H4 (cell line): ENCODE measurements around the gene PSTPIP2. TPM values are rescaled to one million over a fixed set of nuclear protein-coding genes. Genes with fewer than 3 reads are reported as not detected.
"Not testable (repeated sequence)": the region's sequence is repeated elsewhere in the genome, so short reads cannot be mapped to it uniquely, and the experiment has no call there.

Experiments used
- DNase-seq: peaks from one replicate; pipeline ENCODE4 v3.0.0-alpha.2; 2015; ENCODE audit warnings: low spot score
- total RNA-seq: library from RNA; depleted of rRNA; stranded (reverse); fragments of >200 nt; shearing (Covaris generic); gene quantifications from 2 replicates; pipeline ENCODE4 v1.2.3, GENCODE V29; 2014

PSTPIP2 gene
- total RNA-seq, 1 experiment from 2014 or later = not detected

DNA sequence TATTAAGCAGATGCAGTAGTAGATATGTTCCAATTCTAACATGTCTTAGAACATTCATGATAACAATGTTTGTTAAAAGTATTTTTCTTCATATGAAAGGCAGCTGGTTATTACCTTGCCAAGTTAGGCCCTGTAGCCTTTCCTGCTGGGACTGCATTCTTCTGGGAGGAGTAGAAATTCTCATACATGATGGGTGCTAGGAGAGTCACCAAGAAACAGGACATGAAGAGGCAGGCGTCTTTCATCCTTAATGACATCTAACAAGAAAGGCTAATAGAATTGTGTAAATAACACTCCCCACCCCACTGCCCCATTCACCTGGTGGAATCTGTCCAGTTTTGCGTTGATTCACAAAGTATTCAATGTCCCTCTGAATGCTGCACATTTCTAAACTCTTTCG is 80.3 kb downstream of the PSTPIP2 start:
- no peak for DNase-seq

DNA sequence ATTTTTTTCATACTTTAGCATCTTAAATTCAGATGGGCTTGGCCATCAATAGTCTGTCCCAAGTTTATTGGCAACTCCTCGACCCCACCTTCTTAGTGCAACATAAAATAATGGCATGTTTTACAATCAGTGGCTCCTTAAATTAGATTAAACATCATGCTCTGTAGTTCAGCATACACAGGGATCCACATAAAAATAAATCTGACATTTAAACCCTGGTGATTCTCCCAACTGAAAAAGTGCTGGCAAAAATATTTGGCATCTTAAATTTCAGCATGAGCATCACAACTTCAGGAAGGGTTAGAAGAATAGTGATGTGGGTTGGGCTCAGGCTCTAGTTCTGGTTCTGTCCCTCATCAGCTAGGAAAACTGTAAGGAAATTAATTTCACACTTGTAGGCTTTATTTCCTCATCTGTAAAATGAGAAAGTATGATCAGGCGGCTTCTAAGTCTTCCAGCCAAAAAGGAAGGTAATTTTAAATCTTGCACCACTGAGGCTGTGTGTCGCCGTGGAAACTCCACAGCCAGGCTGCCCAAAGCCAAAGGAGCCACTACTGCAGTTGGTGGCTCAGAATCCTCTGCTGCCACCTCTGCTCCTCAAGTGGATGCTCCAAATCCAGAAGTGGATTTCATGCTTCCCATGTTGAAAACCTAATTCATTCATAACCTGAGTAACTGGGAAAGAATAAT is 87.4 kb downstream of the PSTPIP2 start:
- DNase-seq = no peak

DNA sequence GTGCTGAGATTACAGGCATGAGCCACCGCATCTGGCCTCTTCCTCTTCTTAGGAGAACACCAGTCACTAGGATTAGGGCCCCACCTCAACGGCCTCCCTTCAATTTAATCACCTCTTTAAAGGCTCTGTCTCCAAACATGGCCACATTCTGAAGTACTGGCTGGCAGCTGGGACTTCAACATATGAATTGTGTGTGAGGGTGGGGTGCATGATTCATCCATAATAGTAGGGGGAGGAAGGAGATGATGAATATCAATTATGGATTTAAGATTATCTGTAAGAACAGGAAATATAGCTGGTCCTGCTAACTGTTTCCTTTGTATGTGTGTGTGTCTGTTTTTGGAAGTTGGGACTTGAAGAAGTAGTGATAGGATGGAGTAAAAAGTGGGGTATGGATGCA is 90.2 kb downstream of the PSTPIP2 start:
- no peak for DNase-seq

DNA sequence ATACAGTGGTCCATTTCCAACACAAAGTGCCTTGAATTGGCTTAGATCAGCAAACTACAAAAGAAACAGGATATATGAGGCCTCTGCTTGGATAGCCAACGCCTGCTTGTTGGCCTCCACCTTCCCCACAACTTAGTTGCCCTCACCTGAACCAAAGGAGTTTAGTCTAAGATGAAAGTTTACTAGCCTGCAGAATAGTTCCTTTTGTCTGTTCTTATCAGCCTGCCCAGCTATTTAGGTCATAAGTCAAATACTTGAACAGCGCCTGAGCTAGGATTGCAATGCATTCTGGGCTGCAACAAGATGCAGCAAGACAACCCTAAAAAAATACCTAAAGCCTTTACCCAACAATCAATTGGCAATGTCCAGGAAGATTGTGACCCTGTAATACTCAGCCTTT is 91.8 kb downstream of the PSTPIP2 start:
- no peak for DNase-seq

DNA sequence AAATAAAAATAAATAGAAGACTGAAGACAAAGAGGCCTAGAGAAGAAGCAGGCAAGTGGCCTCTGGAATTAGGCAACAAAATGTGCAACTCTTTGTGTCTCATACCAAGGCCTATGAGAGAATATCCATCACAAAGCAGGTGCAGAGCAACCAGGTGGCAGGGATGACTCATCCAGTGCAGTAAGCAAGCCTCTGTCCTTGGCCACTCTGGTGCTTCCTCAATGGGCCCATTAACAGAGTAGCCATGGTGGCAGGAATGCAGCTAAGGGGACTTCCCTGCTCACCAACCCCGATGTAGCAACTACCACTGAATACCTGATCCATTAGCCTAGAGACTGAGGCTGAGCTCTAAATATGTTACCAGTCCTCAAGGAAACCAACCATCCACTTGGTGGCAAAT is 94.0 kb downstream of the PSTPIP2 start:
- DNase-seq = no peak

DNA sequence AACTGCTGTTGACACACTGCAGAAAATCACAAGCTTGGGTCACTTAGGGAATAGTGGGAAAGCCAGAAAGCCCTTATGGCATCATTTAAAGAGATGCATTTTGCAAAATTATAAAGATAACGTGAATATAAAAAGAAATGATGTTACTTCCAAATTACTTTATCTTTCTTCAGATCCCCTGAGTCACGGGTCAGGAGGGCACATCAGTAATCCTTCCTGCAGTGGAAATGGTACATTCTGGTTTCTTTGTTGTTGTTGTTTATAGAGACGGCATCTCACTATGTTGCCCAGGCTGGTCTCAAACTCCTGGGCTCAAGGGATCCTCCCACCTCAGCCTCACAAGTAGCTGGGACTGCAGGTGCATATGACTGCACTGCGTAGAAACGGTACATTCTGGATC is 95.1 kb downstream of the PSTPIP2 start:
- DNase-seq = no peak

DNA sequence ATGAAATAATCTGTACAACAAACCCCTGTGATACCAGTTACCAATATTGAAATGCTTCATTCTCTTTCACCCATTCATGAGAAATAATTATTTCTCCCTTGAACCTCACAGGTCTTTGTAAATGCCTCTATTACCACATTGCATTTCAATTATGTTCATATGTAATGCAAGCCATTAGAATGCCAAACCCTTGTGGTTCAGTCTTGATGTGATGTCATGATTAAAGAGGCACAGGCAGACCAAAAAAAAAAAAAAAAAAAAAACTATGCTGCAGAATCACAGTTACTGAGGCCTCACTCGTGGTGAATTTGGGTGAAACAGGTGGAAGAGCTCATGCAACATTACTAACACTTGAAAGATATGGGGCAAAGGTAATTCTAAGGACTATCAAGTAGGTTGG is 95.5 kb downstream of the PSTPIP2 start:
- DNase-seq = no peak

DNA sequence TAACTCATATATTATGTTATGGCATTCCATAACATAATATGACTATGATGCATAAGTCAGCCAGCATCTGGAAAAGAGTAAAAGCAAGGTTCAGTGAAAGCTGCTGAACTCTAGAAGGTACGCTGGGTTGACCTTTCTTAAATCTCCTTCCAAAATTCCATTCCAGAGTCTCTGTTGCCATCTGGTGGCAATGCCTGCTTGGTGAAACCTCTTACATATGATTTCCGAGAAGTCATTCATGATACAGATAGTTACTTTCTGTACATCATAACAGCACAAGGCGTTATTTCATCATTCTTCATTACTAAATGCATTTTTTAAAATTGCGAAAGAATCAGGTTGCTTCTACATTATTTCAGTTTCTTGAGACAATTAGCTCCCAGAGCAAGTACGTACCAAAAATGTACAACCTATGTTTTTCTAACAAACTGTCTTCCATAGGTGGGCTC is 97.9 kb downstream of the PSTPIP2 start:
- DNase-seq = peak; percentile 66

DNA sequence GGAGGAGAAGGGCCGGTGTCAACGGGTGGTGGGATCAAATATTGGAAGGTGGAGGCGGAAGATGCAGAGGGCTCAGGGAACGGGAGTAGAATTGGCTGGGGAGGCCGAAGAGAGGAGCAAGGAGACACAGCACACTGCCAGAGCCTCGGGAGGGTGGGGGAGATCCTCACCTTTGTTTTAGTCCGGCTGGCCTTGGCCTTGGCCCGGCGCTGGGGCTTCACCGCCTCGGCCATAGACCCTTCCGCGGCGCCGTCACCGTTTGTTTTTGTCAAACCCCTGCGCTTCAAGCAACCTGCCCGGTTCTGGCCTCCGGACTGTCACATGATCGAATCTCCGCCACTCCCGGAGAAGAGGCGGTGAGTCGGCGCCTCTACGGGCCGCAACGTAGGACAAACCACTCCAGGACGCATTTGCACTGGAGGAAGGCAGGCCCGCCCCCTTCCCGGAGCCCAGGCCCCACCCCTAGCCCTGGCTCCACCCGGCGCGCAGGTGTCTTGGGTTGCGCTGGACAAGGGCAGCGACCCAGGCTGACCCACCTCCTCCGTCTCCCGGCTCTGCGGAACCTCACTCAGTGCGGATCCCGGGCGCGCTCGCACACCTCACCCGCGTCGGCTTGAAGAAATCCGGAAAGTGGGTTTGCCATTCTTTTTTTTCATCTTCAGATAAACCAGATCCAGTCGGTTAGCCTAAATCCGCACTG is 104.9 kb downstream of the PSTPIP2 start, which contains the start of gene EPG5:
TSS of gene EPG5 (minus strand) at position 323 of the 700 bp plus-strand sequence. CDS start at position 233, 90 bp downstream.
- peak; percentile 92 for DNase-seq

DNA sequence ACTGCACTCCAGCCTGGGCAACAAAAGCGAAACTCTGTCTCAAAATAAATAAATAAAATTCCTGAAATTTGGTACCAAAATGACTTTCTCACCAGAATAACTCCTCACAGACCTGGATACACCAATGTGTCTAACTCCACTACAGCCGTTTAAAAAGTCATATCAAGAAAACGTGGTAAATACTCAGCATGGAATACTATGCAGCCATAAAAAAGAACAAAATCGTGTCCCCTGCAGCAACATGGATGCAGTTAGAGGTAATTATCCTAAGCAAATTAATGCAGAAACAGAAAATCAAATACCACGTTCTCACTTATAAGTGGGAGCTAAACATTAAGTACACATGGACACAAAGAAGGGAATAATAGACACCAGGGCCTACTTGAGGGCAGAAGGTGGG is 107.1 kb downstream of the PSTPIP2 start:
- not testable (repeated sequence) for DNase-seq

DNA sequence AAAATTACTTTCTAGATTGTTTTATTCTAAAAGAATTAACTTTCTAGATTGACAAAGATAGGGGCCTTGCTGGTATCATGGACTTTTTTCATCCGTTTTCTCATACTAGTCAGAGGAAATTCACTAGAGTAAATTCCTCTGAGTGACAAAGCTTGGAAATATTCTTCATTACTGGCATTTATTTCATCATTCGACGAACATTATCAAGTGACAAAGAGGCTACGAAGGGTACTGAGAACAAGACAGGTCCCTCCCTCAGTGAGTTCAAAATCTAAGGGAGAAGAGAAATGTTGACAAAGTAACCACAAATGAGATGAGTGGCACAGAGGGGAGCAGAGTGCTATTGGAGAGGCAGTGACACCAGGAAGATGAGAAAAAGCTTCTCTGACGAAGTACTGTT is 109.2 kb downstream of the PSTPIP2 start:
- DNase-seq = no peak

DNA sequence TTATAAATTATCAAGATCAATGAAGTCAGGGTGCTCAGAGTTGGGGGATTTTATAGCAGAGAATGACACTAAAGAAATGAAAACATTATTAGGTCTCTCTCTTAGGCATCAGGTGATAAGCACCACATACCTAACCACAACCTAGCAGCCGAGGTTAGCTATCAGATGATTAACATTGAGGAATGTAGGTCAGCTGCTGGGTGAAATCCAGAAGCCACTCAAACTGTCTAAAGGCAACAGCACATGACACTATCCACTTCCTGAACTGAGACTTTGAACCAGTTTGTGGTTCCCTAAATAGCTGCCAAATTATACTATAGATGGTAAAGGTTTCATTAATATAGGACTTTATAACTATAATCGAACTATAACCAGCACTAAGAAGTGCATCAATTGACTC is 109.6 kb downstream of the PSTPIP2 start:
- DNase-seq = peak; percentile 43

DNA sequence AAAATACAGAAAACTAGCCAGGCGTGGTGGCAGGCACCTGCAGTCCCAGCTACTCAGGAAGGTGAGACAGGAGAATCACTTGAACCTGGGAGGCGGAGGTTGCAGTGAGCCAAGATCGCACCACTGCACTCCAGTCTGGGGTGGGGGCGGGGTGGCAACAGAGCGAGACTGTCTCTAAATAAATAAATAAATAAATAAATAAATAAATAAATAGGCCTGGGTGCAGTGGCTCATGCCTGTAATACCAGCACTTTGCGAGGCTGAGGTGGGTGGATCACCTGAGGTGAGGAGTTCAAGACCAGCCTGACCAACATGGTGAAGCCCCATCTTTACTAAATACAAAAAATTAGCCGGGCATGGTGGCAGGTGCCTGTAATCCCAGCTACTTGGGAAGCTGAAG is 112.6 kb downstream of the PSTPIP2 start:
- DNase-seq = not testable (repeated sequence)

DNA sequence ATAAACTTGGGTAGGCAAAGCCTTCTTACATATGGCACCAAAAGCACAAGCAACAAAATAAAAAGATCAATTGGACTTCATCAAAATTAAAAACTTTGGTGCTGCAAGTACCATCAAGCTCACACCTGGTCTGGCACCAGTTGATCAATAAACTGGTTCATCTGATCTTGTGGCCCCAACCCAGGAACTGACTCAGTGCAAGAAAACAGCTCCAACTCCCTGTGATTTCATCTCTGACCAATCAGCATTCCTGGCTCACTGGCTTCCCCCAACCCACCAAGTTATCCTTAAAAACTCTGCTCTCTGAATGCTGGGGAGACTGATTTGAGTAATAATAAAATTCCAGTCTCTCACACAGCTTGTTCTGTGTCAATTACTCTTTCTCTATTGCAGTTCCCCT is 113.3 kb downstream of the PSTPIP2 start:
- no peak for DNase-seq

DNA sequence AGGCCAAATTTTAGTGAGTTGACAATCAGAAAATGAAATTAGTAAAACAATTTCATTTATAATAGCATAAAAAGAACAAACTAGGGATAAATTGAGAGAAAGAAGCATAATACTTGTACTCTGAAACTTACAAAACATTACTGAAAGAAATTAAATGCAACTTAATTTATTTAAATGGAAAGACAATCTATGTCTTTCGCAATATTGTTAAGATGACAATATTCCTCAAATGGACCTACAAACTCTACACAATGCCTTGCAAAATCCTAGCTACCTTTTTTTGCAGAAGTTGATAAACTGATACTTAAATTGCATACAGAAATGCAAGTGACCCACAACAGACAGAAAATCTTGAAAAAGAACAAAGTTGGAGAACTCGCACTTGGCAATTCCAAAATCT is 114.0 kb downstream of the PSTPIP2 start:
- no peak for DNase-seq

DNA sequence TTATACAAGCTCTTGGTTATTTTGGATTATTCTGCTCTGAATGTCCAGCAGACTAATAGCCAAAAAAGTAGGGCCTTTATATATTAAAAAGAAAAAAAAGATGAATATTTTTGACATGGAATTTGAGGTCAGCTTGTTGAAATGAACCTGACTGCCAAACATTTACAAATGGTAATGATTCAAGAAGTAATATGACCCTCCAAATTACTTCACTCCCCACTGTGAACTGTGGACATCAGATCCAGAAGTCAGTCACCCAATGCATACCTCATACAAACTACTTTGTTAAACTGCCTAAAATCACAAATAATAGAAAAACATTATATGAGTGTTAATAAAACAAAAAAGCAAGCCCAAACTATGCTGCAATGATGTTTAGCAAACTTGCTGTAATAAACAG is 115.0 kb downstream of the PSTPIP2 start:
- no peak for DNase-seq

DNA sequence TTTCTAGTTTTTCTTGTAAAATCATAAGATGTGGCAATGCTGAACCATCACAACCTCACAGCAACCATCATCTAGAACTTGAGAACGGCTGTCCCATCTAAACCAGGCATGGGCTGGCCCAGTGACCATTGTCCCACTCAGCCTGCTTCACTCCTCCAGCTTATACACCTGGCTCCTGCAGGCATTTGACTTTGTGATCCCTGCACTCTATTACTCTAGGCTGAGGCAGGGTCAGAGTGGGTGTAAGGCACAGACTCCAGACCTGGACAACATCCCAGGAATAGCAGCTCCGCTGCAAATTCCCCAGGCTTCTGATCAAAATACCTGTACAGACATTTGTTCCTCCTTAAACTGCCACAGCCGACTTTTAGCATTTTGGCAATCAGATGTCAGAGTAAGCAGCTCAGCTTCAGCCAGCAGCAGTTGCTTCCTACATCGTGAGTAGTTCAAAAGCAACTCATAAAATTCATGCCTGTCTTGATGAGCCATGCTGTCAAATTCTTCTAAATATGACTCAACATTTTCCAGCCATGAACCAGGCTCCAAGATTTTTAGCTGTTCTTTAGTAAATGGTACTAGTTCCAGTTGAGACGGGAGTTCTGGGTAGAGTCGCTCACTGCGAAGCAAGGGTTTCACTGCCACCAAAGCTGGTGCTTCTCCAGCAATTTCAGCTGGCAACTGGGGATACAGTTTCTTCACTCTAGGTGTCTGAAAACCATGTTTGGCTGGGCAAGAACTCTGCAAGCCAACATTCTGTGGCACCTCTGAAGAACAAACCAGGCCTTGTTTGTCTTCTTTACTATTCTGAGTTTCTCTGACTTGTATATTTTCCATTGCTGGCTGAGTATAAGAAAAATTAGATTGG is 117.8 kb downstream of the PSTPIP2 start:
- DNase-seq = no peak

DNA sequence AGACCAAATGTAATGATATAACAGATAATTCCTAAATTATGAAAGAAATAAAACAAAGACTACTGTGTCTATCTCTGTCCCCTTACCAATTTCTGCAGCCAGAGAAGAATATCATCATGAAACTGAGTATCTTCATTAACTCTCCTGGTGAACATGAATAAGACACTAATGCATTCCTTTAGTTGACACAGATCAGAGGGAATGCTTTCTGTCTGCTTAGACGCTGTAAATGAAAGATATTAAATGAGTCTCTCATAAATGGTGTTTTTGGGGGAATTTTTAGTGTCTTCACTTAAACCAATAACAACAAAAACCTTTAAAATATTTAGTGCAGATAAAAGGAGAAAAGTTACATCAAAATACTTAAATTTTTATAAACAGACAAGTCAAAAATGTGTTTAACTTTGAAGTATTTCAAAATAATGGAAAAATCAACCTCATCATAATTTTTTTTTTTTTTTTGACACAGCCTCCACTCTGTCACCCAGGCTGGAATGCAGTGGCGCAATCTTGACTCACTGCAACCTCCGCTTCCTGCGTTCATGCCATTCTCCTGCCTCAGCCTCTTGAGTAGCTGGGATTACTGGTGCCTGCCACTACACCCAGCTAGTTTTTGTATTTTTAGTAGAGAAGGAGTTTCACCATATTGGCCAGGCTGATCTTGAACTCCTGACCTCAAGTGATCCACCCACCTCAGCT is 120.9 kb downstream of the PSTPIP2 start:
- peak; percentile 65 for DNase-seq

DNA sequence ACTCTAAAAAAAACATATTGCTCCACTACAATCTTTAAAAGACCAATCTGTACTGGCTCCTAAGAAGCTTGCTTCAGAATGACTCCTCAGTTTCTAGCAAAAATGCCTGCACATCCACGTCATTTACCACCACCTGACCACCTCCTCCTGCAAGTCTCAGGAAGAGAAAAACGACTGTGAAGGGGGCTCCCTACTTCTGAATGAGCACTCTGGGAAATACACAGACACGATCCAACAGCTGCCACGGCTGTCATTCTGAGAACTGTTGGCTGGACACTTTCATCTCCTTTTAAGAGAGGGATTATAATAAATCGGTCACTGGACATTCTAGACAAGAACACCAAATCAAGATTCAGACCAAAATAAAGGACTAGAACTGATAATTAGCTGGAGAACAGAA is 126.4 kb downstream of the PSTPIP2 start:
- no peak for DNase-seq

DNA sequence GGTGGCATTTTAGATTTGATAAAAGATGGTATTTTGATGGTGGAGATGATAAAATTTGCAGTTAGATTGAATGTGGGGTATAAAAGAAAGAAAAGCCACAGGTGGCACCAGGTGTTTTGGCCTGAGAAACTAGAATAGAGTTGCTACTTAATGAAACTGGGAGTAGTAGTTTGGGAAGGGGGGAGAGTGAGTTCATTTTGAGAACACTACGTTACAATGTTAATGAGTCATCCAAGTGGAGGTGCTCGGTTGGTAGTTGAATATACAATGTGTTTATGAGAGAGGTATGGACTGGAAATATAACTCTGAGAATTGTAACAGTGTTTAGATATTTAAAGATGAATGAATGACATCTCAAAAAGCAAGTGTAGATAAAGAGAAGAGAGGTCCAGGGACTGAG is 131.3 kb downstream of the PSTPIP2 start:
- no peak for DNase-seq

DNA sequence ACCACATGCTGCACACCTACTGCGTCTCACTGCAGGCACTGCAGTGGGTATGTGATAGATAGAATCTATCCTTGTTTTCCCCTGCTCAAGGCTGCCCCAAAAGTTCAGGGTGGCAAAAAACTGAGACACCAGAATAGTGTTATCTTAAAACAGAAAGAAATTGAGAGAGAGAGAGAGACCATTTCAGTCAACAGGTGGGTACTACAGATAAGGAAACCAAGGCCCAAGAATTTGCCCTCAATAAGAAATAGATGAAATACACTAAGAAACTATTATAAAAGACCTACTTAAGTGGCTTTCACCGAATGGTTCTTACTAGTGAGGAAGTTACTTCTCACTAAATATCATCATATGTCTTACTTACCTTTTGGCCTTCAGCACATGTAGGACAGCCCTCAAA is 132.8 kb downstream of the PSTPIP2 start:
- no peak for DNase-seq

DNA sequence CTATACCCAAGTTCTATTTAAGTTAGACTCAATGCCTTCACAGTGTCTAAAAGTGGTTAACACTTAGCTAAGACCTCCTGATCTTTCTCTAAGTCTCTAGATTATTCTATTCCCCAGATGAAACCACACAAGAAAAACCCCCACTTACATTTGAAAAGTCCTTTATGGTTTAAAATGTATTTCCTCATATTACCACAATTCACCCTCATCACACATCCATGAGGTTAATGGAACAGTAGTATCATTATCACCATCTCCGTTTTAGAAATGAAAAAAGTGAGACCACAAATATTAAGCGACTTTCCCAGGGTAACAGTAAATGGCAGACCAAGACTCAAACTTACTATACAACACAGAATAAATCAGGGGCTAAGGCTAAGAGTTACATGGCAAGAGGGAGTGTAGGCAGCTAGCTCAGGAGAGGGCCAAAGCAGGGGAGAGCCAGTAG is 133.5 kb downstream of the PSTPIP2 start:
- no peak for DNase-seq
